Bronchial epithelial cell (primary cell): ENCODE results near the gene TXNDC16. TPM values are rescaled to one million over a fixed set of nuclear protein-coding genes. Genes with fewer than 3 reads are reported as not detected.

ENCODE experiments used
- DNase-seq: peaks from one replicate; pipeline ENCODE4 v3.0.0-alpha.2; 2010; ENCODE audit warnings: low read depth
- FAIRE-seq: peaks from 2 replicates; lab custom pipeline; 2011; peaks lifted over from hg19 to GRCh38; lab: Jason Lieb, UNC
- H3K27me3 ChIP-seq: 2 replicates; pipeline ENCODE4 v1.5.1; 2011; ENCODE audit warnings: low read length; ENCODE audit not compliant: control insufficient read depth, insufficient read depth
- H3K36me3 ChIP-seq: 2 replicates; pipeline ENCODE4 v1.5.1; 2011; ENCODE audit warnings: low read length; ENCODE audit not compliant: control insufficient read depth, insufficient read depth
- H3K4me3 ChIP-seq: 2 replicates; pipeline ENCODE4 v1.5.1; 2011; ENCODE audit warnings: mild to moderate bottlenecking, low read depth, low read length, control low read depth
- total RNA-seq: library from RNA; depleted of rRNA; stranded (reverse); fragments of >200 nt; gene quantifications from 2 replicates; pipeline ENCODE4 v1.2.1, GENCODE V29; 2014
- TF ChIP-seq, protein P1 (sequence below): IDR thresholded peaks from 2 replicates; pipeline ENCODE4 v1.5.1; 2011; ENCODE audit warnings: mild to moderate bottlenecking, moderate library complexity, low read length, control low read depth, inconsistent platforms; ENCODE audit not compliant: insufficient read depth, severe bottlenecking

The TXNDC16 gene
- total RNA-seq, 1 donor from 2014 or later, result 0.79 TPM

DNA sequence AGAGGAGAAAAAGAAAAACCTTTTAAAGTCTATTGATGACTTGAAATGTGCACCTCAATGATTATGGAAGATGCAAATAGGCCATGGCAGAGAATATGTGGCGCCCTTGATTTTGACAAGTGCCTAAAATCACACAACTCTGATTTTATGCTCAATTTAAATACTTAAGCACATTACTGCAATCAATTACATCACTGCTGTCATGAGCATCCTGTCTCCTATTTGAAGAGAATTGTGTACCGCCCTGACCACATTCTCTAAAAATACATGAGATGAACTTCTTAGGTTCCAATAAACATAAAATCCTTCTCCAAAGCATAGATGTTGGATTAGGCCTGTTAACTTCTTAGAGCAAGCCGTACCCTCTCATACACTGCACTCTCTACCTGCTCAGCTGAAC lies 1.6 kb downstream of the TXNDC16 start:
- DNase-seq (no peak), FAIRE-seq (no peak)
- no peaks in the 10 kb centered on the region for H3K36me3 ChIP-seq
- no peak overlapping the region for H3K4me3 ChIP-seq
- TF ChIP-seq, protein P1, sequence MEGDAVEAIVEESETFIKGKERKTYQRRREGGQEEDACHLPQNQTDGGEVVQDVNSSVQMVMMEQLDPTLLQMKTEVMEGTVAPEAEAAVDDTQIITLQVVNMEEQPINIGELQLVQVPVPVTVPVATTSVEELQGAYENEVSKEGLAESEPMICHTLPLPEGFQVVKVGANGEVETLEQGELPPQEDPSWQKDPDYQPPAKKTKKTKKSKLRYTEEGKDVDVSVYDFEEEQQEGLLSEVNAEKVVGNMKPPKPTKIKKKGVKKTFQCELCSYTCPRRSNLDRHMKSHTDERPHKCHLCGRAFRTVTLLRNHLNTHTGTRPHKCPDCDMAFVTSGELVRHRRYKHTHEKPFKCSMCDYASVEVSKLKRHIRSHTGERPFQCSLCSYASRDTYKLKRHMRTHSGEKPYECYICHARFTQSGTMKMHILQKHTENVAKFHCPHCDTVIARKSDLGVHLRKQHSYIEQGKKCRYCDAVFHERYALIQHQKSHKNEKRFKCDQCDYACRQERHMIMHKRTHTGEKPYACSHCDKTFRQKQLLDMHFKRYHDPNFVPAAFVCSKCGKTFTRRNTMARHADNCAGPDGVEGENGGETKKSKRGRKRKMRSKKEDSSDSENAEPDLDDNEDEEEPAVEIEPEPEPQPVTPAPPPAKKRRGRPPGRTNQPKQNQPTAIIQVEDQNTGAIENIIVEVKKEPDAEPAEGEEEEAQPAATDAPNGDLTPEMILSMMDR, result no peak
- H3K27me3 ChIP-seq, result no peaks in the 10 kb centered on the region

DNA sequence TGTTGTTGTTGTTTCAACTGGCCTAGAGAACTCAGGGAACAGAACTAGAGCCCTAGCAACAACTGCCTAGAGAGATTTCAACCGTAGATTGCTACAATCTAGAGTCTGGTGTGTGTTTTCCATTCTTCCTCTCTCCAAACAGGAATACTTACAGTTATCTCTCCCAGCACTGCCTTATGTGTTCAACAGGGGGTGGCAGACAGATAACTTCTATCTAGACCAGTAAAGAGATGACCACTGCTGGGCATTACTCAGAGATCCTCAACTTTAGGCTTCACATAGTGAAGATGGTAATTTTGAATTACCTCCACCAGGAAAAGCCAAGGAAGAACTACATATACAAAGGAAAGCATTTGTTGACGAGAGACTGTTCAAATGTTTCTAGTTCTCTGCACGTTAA lies 4.8 kb downstream of the TXNDC16 start:
- DNase-seq (no peak), FAIRE-seq (no peak)
- TF ChIP-seq, protein P1, result no peak
- no peaks in the 10 kb centered on the region for H3K27me3 ChIP-seq
- no peaks in the 10 kb centered on the region for H3K36me3 ChIP-seq
- H3K4me3 ChIP-seq, result no peak overlapping the region

DNA sequence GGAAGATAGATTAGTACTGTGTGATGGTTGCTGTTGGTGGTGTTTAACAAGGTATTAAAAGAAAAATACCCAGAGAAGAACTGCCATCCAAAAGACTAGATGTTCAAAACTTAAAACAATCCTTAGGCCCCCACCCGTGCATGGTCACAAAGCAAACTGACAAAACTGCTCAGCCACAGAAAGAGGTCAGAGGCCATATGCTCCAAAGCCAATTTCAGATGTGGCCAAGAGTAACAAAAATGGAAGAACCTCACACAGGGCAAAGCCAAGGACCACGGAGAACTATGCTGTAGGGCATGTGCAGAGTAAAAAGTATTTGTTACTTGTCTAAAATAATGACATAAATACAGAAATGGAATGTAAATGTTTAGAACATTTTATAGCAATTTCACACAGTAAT lies 5.3 kb downstream of the TXNDC16 start:
- TF ChIP-seq, protein P1, result no peak
- FAIRE-seq, result no peak
- no peak for DNase-seq
- H3K36me3 ChIP-seq, result no peaks in the 10 kb centered on the region
- H3K4me3 ChIP-seq, result no peak overlapping the region
- no peaks in the 10 kb centered on the region for H3K27me3 ChIP-seq

DNA sequence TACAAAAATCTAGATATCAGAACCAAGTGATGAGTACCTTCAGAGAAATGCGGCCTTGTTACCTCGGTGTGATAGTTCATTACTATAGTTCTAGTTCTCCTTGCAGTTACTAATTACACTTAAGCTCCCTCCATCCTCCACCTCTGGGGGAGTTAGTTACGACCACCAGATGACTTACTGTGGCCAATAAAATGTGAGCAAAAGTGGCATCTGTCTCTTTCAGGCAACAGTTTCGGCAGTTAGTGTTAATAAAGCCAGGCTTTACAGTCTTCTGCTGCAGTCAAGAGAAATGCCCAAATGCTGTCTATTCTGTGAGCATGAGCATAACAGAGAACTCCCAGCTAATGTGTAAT lies 6.0 kb downstream of the TXNDC16 start:
- no peak overlapping the region for H3K4me3 ChIP-seq
- TF ChIP-seq, protein P1, result no peak
- FAIRE-seq, result no peak
- no peaks in the 10 kb centered on the region for H3K36me3 ChIP-seq
- H3K27me3 ChIP-seq, result no peaks in the 10 kb centered on the region
- no peak for DNase-seq

DNA sequence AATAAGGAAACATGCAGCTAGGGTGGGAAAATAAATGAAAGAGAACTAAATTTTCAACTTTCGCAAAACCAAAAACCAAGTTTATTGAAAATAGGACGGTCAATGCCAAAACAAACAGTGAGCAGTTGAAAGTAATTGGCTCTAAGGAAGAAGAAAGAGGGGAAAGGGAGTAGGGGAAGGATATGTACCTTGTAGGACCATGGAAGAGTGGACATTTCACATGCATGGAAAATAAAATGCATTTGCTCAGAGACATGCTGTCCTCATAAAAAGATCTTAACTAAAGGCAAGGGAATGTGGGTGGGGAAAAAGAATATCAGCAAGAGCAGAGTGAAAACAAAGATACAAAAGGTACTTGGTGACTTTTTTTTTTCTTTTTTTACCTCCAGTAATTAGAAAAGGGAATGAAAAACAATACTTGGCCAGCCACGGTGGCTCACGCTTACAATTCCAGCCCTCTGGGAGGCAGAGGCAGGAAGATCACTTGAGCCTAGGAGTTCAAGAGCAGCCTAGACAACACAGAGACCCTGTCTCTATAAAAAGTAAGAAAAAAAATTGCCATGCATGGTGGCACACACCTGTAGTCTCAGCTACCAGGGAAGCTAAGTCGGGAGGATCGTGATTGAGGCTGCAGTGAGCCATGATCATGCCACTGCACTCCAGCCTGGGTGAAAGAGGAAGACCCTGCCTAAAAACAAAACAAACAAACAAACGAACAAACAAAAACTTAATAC lies 6.6 kb downstream of the TXNDC16 start:
- DNase-seq (no peak), FAIRE-seq (no peak)
- H3K36me3 ChIP-seq, result no peaks in the 10 kb centered on the region

DNA sequence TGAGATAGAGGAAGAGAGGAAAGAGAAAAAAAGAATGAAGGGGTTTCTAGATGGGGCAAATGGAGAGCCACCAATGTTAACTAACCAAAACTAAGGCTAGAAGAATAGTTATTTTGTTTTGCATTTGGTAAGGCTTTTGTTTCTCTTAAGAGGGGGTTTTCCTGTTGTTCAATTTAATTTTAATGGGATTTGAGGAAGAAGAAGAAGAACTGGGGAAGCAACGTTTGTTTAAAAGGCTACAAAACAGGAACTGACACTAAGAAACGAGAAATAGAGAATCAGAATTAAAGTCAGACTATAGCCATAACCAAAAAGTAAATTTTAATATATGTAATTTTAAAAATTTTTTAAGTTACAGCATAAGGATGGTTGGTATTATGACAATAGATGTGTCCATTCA lies 13.7 kb downstream of the TXNDC16 start:
- DNase-seq (no peak), FAIRE-seq (no peak)
- Histone ChIP-seq H3K4me3 (no peak overlapping the region), H3K27me3 (no peaks in the 10 kb centered on the region), H3K36me3 (no peaks in the 10 kb centered on the region)
- TF ChIP-seq, protein P1, result no peak

More for the DNA sequence above, 6.6 kb downstream of the TXNDC16 start:
- H3K27me3 ChIP-seq, result no peaks in the 10 kb centered on the region
- TF ChIP-seq, protein P1, result no peak
- H3K4me3 ChIP-seq, result no peak overlapping the region
